Measurements from ENCODE around the gene BPIFB3. TPM values are rescaled to one million over a fixed set of nuclear protein-coding genes. Genes with fewer than 3 reads are reported as not detected.

BPIFB3 gene
- total and polyA plus RNA-seq, 9 of the 15 experiments (the other 6 are each of a cell fraction or from before 2014, with no cell fraction given), result not detected

GRCh38 chr20:33013701-33014326 is 39.9 kb upstream of the BPIFB3 start:
- H3K4me1 ChIP-seq (replicated peaks in 1 of 2; ENCODE audit: control insufficient read depth in 2 of 2, insufficient read depth in 2 of 2, low read length in 2 of 2), result no peaks in the 10 kb centered on the region; a peak in 1 of 5 replicates
- WGBS (ENCODE audit: insufficient coverage, low coverage, missing lambda C conversion rate), result under 1% methylated on average over 11 of the region's 12 CpGs
- H3K9ac ChIP-seq (ENCODE audit: insufficient read depth in 1 of 2, low read depth in 2 of 2, low read length in 2 of 2), result peak overlapping the region in 1 of 2 experiments; percentile 21; a peak in 1 of 4 replicates
- ChIA-PET POLR2A (interaction anchor here (0.6 to 1.1 kb wide), 2 partner anchors 16 to 106 kb away, joined by 3 read pairs; no protein-coding TSS in a partner anchor), CTCF (ENCODE audit: low intra/inter-chr PET ratio) (no interaction called here)
- TF ChIP-seq PML (IDR thresholded peaks at IDR 0.05; ENCODE audit: low read length), result no peak
- peak; percentile 37 for TF ChIP-seq RBM25 (IDR thresholded peaks at IDR 0.05; ENCODE audit: low read depth, low read length, severe bottlenecking)
- no peak for TF ChIP-seq ZHX1 (conservative IDR thresholded peaks at IDR 0.05; ENCODE audit: low read length)
- no peak for TF ChIP-seq ETS2 (tag; IDR thresholded peaks at IDR 0.05; ENCODE audit: borderline replicate concordance, poor library complexity, severe bottlenecking)
- TF ChIP-seq ZFP36 (IDR thresholded peaks at IDR 0.05; ENCODE audit: low read depth, low read length, partially characterized antibody), result peak; percentile 40
- DNase-seq (ENCODE audit: extremely low read depth in 1 of 4, low spot score in 3 of 4) (no peak), FAIRE-seq (no peak), ATAC-seq (no peak)
- H3K4me2 ChIP-seq (ENCODE audit: insufficient read depth, low read length), result no peak overlapping the region
- H3K79me2 ChIP-seq (ENCODE audit: control insufficient read depth, insufficient read depth, low read length), result no peaks in the 10 kb centered on the region
- H3K27me3 ChIP-seq (ENCODE audit: control insufficient read depth in 2 of 2, insufficient read depth in 2 of 2, low read length in 2 of 2), result peaks cover 7 to 45% of the 10 kb centered on the region in 2 experiments; a peak in 4 of 5 replicates
- no peaks in the 10 kb centered on the region; the same call in 1 of the 2 replicates for H4K20me1 ChIP-seq (replicated peaks; ENCODE audit: control insufficient read depth, insufficient read depth, low read length)
- BruUV-seq (replicated peaks), result no TSS peak
- no peak overlapping the region for H3K4me3 ChIP-seq
- in situ Hi-C loops (cut with MboI), result no loop called here
- H3K27ac ChIP-seq (ENCODE audit: extremely low read depth, low read depth, low read length), result no peak overlapping the region
- no peaks in the 10 kb centered on the region for H3K36me3 ChIP-seq (ENCODE audit: control insufficient read depth, insufficient read depth, low read length)
- no peaks in the 10 kb centered on the region for H3K9me3 ChIP-seq (replicated peaks; ENCODE audit: control insufficient read depth, insufficient read depth, low read depth, low read length)
- H3K9me1 ChIP-seq (ENCODE audit: control insufficient read depth, insufficient read depth, low read length), result no peaks in the 10 kb centered on the region
- H2AFZ ChIP-seq (ENCODE audit: low read depth, low read length), result no peak overlapping the region
- intact Hi-C loops (cut with micrococcal nuclease), result no loop called here
